Measurements from ENCODE around the gene TBPL1.

Gene TBPL1

DNA sequence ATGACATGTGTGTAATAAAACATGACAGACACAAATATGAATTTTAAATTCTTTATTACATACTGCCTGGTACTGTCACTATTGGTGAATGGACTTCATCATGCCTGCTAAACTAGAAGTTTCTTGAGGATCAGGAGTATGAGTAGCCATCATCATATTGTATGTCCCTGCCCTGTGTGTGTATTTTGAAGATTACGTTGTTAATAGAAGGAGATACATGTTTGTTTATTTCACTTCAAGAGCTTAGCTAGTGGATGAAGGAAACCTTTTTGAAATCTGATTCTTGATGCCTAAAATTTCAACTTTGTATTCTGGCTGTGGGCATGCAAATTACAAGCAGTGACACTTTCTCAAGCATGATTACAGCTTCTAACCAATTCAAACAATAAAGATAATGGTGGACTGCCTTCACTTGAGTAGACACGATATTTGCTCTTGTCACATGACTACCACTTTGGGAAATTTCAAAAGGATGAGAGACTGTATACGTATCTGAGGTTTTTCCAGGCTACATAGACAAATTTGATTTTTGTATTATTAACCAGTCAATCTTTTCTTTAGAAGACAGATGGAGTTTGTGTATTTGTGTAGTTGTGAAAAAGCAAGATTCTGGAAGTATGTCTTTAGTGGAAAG is 3.5 kb downstream of the TBPL1 start:
- H3K36me3 ChIP-seq = no peaks in the 10 kb centered on the region
- H3K27me3 ChIP-seq = no peaks in the 10 kb centered on the region
- H3K4me3 ChIP-seq (ENCODE audit: low read depth, low read length) = peak overlapping the region; percentile 14; the same call in 1 of the 2 replicates
- DNase-seq = no peak
- TF ChIP-seq, protein P1, sequence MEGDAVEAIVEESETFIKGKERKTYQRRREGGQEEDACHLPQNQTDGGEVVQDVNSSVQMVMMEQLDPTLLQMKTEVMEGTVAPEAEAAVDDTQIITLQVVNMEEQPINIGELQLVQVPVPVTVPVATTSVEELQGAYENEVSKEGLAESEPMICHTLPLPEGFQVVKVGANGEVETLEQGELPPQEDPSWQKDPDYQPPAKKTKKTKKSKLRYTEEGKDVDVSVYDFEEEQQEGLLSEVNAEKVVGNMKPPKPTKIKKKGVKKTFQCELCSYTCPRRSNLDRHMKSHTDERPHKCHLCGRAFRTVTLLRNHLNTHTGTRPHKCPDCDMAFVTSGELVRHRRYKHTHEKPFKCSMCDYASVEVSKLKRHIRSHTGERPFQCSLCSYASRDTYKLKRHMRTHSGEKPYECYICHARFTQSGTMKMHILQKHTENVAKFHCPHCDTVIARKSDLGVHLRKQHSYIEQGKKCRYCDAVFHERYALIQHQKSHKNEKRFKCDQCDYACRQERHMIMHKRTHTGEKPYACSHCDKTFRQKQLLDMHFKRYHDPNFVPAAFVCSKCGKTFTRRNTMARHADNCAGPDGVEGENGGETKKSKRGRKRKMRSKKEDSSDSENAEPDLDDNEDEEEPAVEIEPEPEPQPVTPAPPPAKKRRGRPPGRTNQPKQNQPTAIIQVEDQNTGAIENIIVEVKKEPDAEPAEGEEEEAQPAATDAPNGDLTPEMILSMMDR (IDR thresholded peaks at IDR 0.05; ENCODE audit: low read depth, low read length) = no peak
- no peaks in the 10 kb centered on the region for H3K9me3 ChIP-seq
- H3K4me1 ChIP-seq = peaks cover 3% of the 10 kb centered on the region

DNA sequence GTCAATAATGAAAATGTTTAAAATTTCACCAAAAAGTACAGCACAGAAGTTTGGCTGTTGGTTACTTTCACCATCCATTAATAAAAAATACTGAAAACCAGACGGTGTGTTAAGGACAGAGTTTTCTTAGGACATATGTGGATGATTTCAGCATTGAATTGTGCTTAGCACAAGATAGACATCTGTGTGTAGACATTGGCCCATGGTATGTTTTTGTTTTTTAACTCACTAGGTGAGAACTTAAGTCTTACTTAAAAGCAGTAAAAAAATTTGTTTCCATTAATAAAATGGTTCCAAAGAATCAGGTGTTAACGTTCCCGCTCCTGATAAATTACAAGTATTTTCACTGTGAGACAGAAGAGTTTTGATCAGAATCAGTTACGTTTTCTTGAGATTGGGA is 4.2 kb downstream of the TBPL1 start:
- TF ChIP-seq, protein P1 (IDR thresholded peaks at IDR 0.05; ENCODE audit: low read depth, low read length) = no peak

DNA sequence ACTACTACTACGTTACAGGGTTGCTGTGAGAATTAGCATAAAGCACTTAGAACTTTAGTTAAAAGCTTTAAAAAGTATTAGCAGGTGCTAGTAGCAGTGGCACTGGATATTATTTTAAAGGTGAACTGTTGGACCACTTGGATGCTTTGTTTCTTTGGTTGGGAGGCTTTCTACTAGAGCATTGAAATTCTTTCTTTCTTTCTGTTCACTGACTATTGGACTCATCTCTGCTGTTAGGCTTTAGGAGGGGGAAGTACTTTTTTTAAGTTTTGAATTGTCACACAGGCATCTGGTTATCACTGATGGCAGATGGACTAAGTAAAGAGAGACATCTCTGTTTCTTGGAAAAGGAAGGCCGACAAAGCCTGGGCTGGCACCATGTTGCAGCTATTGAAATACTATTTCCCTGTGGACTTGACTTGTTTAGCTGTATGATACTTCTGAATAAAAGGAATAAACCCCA is 4.8 kb downstream of the TBPL1 start:
- DNase-seq = no peak
- no peaks in the 10 kb centered on the region for H3K36me3 ChIP-seq
- H3K27me3 ChIP-seq = no peaks in the 10 kb centered on the region
- no peaks in the 10 kb centered on the region for H3K9me3 ChIP-seq
- peaks cover 9% of the 10 kb centered on the region for H3K4me1 ChIP-seq
- TF ChIP-seq, protein P1 (IDR thresholded peaks at IDR 0.05; ENCODE audit: low read depth, low read length) = no peak
- H3K4me3 ChIP-seq (ENCODE audit: low read depth, low read length) = no peak overlapping the region

More for the DNA sequence above, 4.2 kb downstream of the TBPL1 start:
- Histone ChIP-seq H3K36me3 (no peaks in the 10 kb centered on the region), H3K27me3 (no peaks in the 10 kb centered on the region), H3K4me3 (ENCODE audit: low read depth, low read length) (no peak overlapping the region), H3K4me1 (peaks cover 7% of the 10 kb centered on the region), H3K9me3 (no peaks in the 10 kb centered on the region)
- DNase-seq = no peak

DNA sequence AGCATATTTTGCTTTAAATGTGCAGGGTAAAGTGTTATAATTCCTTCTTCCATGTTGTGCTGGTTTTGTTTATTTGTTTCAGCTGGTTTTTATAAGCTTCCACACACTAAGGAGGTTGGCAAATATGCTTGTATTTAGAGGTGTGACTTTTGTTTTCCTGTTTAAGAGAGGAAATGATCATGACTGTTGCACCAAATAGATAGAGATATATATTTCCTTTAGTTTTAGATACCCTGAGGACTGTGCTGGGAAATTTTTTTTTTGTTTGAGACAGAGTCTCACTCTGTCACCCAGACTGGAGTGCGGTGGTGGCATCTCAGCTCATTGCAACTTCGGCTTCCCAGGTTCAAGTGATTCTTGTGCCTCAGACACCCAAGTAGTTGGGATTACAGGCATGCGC is 5.8 kb downstream of the TBPL1 start:
- Histone ChIP-seq H3K4me3 (ENCODE audit: low read depth, low read length) (no peak overlapping the region), H3K36me3 (no peaks in the 10 kb centered on the region), H3K27me3 (no peaks in the 10 kb centered on the region), H3K9me3 (no peaks in the 10 kb centered on the region), H3K4me1 (peaks cover 10% of the 10 kb centered on the region)
- TF ChIP-seq, protein P1 (IDR thresholded peaks at IDR 0.05; ENCODE audit: low read depth, low read length) = no peak
- no peak for DNase-seq

DNA sequence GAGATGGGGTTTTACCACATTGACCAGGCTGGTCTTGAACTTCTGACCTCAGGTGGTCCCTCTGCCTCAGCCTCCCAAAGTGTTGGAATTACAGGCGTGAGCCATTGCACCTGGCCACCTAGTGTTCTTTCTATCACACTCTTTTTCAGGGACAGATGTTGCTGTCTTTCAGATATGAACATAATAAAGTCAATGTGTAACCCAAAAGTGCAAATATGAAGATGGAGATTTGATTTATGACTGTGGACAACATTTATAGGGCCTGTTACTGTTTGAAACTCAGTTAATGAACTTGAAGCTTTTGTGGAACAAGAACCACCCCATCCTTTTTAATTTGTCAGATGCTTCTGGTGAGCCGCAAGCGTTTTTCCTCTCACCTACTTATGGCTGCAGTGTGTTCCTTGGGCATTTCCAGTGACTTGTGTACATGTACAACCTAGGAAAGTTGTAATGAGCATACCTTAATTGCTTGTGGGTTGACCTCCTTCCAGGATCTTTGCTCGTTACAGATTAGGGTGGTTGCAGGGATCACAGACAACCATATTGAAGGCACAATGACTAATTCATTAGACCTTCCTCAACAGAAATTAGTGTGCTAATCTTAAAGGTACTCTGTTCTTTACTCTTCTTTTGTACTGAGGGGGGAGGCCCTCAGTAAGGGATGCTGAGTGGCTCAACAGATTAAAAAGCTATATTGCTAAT is 6.8 kb downstream of the TBPL1 start:
- TF ChIP-seq, protein P1 (IDR thresholded peaks at IDR 0.05; ENCODE audit: low read depth, low read length) = no peak
- no peaks in the 10 kb centered on the region for H3K36me3 ChIP-seq
- H3K9me3 ChIP-seq = no peaks in the 10 kb centered on the region
- no peaks in the 10 kb centered on the region for H3K27me3 ChIP-seq
- H3K4me1 ChIP-seq = peaks cover 10% of the 10 kb centered on the region
- DNase-seq = no peak
- no peak overlapping the region for H3K4me3 ChIP-seq (ENCODE audit: low read depth, low read length)

DNA sequence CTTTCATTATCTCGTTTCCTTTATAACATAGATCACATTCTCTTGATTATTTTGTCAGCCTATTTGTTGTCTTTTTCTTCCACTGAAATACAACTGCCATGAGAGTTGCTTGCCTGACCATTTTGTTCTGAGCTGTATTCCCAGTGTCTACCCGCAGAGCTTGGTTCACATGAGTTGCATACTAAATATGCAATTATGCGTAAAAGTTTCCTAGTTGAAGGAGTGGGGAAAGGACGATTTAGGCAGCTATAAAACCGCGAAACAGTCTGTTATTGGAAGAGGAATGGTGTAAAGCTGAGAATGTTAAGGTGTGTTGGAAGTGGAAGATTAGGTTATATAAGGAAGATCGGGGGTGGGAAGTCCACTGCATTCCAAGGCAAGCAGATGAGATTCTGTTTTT is 8.8 kb downstream of the TBPL1 start:
- Histone ChIP-seq H3K4me1 (peaks cover 14% of the 10 kb centered on the region), H3K27me3 (no peaks in the 10 kb centered on the region), H3K9me3 (no peaks in the 10 kb centered on the region), H3K36me3 (no peaks in the 10 kb centered on the region), H3K4me3 (ENCODE audit: low read depth, low read length) (no peak overlapping the region)
- no peak for DNase-seq
- TF ChIP-seq, protein P1 (IDR thresholded peaks at IDR 0.05; ENCODE audit: low read depth, low read length) = no peak
